Activated gamma-delta T cell treated with anti-CD3 and anti-CD28 coated beads, Interleukin-2, amount 50 U/mL, for 16 hours (primary cell): ENCODE results near the gene TCP11.

Experiments
- DNase-seq: peaks from one replicate; pipeline ENCODE4 v3.0.0-alpha.2; 2020; ENCODE audit warnings: low read depth

TCP11 gene

DNA sequence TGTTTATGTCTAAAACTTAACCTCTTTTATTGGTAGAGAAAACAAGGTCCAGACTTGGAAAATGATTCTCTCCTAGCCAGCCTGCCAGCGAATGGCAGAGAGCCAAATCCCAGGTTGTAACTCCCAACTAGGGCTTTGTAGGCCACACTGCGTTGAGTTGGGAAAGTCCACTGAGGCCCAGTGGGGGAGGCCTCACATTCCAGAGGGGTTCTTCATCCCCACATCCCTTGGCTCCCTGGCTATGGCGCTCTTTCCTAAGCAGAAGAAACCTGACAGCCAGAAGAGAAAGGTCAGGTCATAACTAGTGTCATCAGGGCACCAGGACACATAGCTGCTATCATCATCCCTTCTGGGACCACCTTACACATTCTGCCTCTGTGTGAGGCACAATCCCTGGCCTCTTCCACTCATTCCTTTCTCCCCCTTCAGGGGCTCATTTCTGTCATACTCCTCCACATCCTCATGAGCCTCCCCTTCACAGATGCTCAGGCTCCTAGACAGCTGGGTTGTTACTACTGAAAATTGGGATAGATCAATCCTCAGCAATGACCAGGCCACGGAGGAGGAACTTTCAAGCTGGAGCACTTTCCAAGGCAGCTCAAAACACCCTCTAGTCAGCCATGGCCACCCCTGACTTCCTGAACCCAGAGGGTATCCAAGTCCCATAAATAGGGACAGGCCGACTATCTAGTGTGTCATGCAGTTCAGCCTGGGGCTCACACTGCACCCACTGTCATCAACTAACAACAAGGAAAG lies 48.6 kb downstream of the TCP11 start:
- DNase-seq: no peak

DNA sequence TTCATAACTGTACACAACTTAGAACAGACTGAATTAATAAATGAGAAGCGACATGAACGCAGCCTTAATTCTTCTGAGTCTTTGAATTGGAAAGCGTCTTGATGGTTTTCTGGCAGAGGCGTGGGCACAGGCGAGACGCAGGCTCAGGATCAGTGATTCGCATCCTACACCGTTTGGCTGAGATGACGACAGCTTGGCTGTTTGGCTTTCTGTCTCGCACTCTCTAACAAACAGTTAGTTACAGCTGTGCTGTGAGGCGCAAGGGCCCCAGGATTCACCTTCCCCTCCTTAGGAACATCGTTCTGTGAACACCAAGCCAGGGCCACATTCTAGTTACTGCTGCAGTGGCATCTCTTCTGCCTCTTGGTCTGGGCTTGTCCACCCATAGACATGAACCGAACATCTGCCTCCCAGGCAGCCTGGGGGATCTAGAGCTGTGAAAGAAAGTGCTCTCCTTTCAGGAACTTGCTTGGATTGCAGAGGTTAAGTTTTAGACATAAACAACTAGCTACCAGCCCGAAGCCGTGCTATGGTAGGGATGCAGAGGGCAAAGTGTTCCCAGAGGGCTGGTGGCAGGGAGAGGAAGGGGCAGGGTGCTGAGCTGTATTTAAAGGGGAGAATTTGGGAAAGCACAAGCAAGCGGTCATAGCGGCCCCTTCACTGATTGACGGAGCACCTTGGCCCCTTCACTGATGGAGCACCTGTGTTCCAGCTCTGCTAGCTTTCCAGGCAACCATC lies 49.6 kb downstream of the TCP11 start:
- DNase-seq: no peak

DNA sequence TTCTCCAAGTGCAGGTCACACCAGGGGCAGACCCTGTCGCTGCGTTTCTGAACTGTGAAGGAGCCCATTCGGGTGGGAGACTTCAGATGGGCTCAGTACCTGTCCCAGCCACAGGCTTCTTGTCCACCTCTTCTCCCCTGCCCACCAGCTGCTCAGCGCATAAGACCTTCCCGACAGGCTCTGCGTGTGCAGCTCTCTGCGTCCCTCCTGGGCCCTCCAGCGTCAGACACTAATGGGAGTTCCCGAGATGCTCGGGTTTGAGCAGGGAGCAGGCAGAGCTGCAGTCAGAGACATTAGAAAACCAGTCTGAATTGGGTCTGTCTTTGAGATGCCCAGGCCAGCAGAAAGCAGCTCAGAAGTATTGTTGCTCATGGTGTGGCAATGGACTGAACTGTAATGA lies 50.4 kb downstream of the TCP11 start:
- DNase-seq: no peak

DNA sequence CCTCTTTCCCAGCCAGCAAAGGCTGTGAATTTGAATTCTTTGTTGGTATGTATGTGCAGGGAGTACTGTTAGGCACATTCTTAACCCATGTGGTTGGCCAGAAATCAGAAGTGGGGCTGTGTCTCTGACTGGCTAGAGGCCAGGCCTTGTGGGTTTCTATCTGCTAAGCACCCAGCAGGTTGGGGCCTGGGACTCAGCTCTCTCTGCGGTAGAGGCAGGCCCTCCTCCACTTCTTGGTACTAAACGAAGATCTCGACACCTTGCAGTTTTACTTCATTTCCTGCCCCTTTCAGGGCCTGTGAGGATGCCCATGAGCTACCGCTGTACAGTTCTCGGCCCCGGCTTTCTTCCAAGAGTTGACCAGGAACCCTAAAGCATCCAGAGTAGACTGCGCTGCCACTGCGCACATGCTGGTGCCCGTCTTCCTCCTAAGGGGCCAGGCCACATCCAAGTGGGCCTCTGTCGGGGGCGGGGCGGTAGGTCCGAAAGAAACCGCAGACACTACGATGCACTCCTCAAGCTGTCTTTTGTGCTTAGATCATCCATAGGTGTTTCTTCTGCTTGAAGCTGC lies 51.1 kb downstream of the TCP11 start:
- DNase-seq: no peak

DNA sequence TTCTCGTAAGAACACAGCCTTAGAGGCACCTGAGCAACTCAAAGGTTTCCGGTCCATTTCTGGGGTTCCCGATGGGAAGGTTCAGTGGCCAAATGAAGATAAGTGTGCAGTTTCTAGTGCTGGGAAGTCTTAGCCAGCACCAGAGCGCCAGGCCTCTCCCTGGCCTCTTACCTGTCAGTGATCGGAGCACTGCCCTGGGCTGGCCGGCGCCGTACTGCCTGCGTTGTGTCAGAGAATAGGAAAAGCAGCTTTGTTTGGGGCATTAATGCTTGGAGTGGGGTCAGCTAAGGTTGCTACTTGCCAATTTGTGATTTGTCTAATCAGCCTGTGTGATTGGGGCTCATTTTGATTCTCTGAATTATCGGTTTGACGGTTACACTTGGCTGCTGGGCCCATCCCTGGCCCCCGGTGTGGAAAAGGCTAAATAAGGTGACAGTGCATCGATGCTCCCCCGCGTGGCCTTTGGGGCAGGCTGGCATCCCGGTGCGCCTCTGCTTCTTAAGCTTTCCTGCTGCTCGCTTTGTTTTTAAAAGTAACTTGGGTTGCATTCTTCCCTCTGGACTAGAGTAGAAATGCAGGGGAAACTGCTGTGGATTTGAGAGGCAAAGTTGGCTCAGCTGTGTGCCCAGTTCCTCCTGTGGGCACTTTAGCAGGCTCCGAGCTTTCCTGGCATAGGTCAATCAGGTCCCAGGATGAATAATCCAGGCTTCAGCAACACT lies 51.8 kb downstream of the TCP11 start:
- no peak for DNase-seq

DNA sequence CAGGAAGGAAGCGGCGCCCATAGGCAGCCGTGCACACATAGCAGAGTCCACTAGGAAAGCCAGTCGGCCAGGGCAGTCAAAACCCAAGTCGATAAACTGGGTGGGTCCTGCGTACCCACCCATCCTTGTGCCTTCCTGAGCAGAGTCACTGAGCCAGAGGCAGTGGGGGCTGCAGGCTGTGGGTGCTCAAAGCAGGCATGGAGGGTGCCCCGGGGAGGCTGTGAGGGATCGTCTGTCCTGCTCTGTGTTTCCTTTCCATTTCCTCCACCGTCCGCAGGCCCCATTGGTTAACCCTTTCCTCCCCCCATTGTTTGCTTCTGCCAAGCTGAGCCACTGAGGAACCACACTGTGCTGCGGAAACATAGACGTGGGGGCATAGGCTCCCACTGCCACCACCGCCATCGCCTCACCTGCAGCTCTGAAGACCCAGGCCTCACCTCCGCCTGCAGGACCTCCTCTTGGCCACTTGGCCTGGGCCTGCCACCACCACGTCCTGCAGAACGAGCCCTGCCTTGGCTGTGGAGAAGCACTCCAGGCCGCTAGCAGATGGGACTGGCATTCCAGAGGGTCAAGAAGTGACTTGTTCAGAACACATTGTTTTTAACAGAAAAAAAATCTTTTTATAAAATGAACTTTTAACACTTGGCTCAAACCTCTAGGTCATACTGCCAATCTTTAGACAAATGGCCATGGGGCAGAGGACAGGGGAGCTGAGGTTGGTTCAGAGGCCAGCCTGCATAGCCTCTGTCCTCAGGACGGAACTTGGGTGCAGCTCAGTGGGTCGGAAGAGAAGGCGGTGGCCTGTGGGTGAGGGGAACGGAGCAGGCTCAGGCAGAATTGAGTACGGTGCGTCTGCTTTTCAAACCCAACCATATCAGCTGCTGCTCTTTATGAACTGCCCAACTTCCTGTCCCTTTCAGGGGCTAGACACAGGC lies 52.6 kb downstream of the TCP11 start:
- DNase-seq: no peak

DNA sequence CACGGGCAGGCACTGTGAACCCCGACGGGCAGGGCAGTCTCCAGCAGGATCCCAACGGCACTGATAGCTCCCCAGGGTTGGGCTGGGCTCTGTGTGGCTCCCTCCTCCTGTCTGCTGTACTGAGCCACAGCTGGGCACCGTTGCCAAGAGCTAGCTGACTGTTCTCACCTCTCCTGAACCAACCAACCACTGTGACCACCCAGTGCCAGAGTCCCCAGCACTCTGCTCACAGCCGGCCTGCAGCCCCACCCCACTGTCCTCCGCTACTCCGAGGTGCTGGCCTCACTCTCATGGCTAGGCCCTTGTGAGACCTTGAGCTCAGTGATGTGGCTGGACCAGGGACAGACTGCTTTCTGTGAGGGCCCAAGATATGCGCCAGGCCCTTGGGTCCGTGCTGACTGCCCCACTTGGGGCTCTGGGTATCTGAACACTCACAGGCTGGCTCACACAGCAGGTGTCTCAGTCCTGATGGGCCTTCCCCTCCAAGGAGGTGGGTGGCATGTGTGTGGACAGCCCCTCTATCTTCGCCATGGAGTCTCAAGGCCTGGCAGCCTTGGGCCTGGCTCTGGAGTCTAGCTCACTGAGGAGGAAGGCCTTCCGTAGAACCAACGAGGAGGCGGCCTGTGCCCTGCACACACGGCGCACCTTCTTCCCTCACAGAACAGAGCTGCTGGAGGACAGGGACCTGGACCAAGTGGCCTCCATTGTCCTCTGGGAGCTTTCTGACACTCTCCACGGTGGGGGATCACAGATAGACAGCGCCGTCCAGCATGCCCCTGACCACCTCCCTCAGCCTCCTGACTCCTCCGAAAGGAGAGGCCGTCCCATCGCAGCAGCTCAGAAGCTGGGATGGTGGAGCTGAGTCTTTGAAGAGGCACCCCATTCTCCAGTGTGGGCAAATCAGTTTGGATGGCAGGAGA lies 53.5 kb downstream of the TCP11 start:
- no peak for DNase-seq

DNA sequence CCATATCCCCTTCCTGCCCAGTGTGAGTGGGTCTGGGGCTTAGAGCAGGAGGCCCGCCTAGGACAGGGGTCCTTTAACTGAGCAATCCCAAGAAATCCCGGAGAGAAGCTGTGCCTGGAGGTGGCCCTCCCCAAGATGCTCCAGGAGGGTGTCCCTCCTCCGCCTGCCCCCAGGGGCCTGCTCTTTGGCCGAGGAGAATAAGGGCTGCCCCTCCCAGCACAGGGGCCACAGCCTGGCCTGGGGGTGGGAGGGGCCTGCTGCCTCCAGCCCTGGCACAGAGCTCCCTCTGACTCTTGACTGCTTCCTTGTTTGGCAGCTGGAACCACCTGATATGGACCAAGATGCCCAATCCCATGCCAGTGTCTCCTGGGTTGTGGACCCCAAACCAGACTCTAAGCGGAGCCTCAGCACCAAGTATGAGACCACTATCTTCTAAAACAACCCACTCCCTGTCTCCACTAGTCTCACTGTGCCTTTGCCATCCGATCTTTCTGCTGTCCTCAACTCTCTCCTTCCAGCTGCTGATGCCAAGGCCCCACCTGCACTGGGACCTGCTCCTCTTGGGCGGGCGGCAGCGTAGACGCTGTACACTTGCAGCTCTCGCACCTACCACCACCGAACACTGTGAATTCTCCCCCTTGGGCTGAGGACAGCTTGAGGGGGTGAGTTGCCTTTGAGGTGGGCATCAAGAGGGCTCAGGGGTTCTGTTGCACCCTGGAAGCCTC lies 54.3 kb downstream of the TCP11 start:
- DNase-seq: no peak

DNA sequence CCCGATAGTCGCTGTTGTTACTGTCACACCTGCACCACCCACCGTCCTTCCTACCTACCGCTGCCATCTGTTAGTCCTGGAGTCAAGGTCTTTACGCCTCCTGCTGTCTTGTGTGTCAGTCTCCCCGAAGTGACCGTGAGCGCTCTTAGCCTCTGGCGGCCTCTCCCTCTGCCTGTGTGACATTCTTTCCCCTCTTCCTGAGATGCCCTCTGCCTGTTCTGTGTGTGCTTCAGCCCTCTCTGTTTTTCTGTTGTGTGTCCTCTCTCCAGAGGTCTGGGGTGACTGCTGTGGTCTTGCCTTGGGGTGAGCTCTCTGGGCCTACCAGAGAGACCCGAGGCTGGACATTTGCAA lies 54.9 kb downstream of the TCP11 start:
- DNase-seq: no peak

DNA sequence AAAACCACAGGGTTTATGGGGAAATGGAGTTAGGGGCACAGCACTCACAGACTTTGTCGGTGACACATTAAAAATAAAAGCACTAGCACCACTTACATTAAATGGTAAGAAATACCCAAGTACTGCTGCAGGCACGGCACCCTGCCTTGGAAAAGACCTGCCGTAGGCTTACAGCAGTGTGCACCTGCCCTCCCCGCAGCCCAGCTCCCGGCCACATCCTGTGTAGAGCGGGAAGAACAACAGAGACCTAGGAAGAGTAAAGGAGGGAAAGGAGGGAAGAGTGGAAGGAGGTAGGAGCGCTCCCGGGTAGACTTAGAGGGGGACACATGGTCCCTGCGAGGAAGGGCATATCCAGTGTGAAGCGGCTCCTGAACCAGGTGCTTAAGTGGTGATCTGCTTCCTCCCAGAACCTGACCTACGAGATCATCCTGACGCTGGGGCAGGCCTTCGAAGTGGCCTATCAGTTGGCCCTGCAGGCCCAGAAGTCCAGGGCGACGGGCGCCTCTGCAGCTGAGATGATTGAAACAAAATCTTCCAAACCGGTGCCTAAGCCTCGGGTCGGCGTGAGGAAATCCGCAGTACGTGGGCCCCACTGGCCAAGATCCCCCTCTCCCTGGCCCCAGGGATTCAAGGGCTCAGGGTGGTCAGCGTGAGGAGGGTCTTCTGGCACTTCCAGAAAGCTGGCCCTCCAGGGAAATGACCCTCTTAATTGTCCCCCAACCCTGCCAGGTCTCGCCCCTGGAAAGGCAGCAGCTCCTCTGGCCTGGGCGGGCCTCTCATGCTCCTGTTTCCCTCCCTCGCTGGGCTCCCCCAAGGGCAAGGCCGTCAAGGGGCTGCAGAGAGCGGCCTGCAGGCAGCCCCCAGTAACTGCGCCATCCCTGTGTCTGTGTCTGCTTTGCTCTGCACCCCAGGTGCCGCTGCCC lies 55.5 kb downstream of the TCP11 start:
- DNase-seq: no peak

DNA sequence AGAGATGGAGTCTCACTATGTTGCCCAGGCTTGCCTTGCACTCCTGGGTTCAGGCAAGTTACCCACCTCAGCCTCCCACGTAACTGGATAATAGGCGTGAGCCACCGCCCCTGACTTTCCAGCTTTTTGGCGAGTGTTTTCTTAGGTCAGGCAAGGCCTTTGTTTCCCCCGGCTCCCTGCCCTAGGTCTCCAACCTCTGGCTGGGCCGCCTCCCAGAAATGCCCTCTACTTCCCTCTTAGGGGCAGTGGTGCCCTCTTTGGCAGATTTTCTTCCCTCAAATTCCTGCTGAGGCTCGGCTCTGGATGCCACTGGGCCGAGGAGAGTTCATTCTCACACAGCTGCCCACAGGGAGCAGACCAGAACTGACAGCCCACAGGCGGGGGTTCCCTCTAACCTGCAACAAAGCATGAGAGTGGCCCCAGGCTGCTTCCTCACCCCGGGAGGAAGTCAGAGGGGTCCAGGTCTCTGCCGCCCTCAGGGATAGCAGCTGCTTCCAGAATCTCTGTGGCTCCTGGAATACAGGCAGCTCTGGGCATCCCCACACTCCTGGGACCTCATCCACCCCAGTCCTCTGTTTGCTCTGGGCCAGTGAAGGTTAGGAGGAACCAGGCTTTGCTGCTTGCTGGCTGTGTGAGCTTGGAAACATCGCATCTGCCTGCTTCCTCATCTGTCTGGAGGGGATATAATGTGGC lies 56.5 kb downstream of the TCP11 start:
- no peak for DNase-seq

DNA sequence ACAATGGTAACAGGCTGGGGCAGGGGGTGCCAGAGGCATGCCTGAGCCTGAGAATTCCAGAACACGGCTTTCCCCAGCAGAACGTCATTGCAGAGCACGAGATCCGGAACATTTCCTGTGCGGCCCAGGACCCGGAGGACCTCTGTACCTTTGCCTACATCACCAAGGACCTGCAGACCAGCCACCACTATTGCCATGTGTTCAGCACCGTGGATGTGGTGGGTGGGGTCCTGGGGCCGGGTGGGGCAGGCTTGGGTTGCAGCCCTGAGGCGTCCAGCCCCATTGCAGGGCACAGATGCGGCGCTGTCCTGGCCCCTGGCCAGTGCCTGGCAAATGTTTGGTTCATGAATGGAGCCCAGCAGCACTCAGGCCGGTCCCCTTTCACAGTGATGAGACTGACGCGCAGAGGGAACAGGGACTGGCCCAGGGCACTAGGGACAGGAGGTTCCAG lies 57.1 kb downstream of the TCP11 start:
- no peak for DNase-seq

DNA sequence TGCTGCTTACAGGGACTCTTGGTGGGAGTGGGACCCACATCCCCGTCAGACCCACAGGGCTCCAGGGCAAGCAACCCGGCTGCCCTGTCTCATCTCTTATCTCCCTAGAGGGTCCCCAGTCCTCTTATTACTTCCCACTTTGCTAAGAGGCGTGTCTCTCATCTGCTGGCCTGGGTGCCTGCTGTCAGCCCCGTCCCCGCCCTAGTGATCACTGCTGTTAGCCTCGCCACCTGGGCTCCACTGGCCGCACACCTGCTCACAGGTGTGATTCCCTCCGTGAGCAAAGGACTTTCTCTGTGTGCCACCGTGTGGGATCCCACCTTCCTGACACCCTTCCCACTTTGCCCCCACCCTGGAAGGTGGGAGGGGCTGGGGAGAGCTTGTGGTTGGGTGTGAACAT lies 57.6 kb downstream of the TCP11 start:
- no peak for DNase-seq

DNA sequence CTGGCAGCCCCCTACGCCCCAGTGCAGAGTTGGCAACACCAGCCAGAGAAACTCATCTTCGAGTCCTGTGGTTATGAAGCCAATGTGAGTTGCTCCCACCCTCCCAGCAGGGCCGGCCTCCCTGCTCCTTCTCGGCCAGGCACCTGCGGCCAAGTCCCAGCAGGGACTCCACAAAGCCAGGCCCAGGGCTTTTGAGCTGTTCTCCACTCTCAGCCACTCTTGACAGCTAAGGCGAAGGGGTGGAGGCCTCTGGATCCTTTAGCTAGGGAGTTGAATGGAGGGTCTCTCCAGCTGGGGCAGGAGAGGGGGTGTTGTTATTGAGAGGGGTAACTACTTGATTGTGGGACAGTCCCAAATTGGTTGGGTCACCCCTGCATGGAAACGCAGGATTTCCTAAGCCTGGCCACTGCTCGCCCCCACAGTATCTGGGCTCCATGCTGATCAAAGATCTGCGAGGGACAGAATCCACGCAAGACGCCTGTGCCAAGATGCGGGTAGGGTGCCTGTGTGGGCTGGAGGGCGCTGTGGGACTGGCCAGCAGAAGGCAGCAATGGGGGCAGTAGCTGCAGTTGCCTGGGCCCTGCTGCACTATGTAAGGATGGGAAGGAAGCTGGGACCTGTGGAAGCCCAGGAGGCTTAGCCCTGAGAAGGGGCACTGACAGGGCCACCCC lies 58.3 kb downstream of the TCP11 start:
- DNase-seq: no peak

DNA sequence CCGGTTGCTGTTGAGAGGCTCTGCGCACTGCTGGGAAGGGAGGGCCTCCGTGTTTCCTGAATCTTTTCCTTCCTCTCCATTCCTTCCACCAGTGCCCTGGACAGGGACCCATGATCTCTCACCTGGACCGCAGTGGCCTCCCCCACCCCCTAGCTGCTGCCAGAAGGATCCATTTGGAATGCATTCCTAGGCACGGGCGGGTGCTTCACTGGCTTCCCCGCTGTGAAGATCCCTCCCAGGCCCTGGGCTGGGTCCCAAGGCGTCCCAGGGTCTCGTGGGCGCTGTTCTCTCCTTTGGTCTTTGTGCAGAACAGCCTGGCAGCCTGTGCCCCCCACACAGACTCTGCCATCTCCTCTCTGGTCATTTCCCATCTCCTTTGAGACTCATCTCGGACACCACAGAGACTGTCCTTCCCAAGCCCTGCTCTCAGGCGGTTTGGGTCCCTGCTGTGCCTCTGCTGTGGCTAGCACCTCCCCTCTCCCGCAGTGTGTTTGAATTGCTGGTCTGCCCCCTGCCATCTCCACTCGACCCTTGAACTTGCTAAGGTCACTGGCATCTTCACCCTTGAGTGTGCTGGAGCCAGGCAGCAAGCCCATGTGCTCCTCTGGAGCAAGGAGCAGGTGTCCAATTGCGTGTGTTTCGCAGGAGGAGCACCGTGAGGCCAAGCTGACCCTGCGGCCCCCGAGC lies 59.0 kb downstream of the TCP11 start:
- no peak for DNase-seq

DNA sequence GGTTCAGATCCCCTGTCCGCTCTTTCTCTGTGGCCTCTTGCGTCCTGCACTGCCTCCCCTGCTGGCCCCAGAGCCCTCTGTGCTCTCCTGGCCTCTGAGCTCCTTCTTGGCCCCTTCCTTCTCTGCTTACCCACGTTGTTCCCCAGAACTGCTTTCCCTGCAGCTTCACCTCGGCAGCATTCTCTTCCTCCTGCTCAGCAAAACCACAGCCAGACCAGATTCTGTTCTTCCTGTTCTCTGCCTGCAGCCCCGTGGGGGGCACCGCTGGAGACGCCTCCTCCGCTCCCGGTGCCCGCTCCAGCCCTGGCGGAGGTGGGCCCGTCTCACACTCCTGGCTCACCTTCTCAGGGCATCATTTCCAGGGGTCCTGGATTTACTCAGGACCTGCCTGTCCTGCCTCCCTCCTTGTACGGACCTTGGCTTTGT lies 59.7 kb downstream of the TCP11 start:
- DNase-seq: no peak
